Activated CD4-positive, alpha-beta T cell treated with anti-CD3 and anti-CD28 coated beads for 48 hours (primary cell): ENCODE measurements around the gene MNX1.

ENCODE experiments used
- DNase-seq: peaks from one replicate; pipeline ENCODE4 v3.0.0-alpha.2; 2020

MNX1 gene

GRCh38 chr7:157001920-157002818, 8.3 kb downstream of the MNX1 start:
- DNase-seq, result no peak

DNA sequence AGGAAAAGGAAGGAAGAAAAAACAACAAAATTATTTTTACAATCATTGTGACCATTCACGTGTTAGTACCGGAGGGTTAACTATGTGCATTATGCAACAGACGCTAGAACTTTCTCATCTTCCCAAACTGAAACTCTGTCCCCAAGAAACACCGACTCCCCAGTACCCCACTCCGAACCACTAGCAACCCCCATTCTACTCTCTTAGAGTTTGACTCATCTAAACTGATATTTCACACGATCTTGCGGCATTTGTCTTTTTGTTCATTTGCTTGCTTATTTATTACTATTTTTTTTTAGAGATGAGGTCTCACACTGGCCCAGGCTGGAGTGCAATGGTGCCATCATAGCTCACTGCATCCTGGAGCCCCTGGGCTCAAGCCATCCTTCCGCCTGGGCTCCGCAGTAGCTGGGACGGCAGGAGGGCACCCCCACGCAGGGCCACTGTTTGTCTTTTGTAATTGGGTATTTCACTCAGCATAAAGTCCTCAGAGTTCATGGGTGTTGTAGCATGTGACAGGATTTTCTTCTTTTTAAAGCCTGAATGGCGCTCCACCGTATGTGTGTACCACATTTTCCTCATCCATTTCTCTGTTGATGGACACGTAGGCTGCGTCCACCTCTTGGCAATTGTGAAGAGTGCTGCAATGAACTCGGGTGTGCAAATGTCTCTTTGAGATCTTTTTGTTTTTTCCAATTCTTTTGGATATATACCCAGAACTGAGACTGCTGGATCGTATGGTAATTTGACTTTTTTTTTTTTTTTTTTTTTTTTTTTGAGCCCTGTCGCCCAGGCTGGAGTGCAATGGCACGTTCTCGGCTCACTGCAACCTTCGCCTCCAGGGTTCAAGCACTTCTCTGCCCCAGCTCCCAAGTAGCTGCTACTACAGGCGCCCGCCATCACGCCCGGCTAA, 9.5 kb downstream of the MNX1 start:
- no peak for DNase-seq

- DNase-seq, result no peak
Observed at GRCh38 chr7:156999958-157000726, 10.3 kb downstream of the MNX1 start.

GRCh38 chr7:156998988-156999957, 11.2 kb downstream of the MNX1 start:
- no peak for DNase-seq

DNA sequence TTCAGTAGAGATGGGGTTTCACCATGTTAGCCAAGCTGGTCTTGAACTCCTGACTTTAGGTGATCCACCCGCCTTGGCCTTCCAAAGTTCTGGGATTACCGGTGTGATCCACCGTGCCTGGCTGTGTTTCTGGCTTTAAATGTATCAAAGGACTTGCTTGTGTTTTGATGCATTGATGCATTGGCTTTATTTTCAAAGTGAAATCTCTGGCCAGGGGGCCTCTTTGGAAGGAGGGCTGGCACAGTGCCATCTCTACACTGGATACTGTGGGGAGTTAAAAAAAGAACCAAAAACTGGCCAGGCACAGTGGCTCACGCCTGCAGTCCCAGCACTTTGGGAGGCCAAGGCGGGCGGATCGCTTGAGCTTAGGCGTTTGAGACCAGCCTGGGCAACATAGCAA, 16.0 kb downstream of the MNX1 start:
- DNase-seq, result no peak

- DNase-seq, result no peak
Observed at GRCh38 chr7:156993925-156994235, 16.6 kb downstream of the MNX1 start.

DNA sequence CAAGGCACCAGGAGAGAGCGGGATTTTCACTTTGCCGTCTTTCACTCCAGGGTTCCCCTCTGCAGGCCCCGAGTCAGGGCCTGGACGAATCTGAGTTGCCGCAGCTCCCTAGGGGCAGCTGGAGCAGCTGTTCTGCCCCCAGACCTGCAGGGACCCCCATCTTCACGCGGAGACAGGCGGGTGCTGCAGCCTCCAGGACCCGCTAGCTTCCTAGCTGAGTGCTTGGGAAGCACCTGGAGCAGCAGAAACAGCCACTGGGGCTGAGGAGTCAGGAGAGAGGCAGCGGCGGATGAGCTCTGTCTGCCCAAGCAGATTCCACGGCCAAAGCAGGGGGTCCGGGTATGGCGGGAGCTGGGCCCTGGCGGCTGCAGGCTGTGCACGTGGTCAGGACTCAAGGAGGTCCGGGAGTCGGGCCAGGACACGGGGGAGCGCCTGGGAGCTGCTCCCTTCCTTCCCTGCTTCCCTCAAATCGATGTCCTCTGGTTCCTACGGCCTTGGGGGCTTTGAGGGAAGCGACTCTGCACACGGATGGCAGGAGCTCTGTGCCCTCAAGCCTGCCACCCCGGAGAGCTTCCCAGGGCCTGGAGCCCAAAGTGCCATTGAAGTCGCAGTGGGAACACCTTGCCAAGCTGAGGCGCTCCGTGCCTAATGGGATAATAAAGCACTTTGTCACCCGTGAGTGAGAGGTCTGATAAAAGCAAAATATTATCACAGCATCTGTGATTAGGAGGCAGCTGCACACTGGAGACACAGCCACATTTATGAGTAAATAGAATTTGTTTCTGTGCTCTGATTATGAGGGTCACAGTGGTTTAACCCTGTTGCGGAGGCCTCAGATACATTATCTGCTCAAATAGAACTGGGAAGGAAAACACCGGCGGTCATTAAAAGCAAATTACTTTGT, 17.2 kb downstream of the MNX1 start:
- DNase-seq, result no peak

DNA sequence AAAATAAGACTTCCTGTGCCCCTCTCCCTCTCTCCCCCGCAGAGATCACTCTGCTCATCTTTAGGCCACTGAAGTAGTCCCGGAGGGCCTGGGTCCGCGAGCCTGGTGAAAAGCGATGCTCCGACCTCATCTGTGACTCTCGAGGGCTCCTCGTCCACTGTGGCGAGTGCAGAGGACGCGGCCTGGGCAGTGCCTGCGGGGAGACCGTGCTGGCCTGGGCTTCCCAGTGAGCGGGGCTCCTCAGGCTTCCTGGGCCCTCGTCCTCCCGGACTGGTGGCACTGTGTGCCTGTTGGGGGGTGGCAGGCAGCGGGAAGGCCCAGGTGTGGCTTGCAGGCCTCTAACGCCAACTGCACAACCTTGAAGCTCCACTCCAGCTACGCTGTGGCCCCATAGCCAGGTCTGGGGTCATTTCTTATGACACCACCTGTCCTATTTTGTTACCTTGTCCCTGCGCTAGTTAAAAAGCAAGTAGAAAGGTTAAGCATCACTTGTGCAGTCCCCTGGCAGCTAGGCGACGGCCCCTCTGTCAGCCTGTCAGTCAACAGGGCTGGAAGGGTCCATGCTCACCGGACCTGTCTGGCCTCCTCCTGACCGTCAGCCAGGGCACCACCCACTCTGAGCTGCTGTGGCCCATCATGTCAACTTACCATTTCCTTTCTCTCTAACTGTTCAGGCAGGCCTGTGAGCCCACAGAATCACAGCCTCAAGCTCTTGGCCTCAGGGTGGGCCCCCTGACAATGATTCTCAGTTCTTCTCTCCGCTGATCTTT, 20.5 kb downstream of the MNX1 start:
- no peak for DNase-seq

- no peak for DNase-seq
Observed at GRCh38 chr7:156988343-156989185, 21.9 kb downstream of the MNX1 start.

GRCh38 chr7:156986378-156986777, 24.1 kb downstream of the MNX1 start:
- no peak for DNase-seq

DNA sequence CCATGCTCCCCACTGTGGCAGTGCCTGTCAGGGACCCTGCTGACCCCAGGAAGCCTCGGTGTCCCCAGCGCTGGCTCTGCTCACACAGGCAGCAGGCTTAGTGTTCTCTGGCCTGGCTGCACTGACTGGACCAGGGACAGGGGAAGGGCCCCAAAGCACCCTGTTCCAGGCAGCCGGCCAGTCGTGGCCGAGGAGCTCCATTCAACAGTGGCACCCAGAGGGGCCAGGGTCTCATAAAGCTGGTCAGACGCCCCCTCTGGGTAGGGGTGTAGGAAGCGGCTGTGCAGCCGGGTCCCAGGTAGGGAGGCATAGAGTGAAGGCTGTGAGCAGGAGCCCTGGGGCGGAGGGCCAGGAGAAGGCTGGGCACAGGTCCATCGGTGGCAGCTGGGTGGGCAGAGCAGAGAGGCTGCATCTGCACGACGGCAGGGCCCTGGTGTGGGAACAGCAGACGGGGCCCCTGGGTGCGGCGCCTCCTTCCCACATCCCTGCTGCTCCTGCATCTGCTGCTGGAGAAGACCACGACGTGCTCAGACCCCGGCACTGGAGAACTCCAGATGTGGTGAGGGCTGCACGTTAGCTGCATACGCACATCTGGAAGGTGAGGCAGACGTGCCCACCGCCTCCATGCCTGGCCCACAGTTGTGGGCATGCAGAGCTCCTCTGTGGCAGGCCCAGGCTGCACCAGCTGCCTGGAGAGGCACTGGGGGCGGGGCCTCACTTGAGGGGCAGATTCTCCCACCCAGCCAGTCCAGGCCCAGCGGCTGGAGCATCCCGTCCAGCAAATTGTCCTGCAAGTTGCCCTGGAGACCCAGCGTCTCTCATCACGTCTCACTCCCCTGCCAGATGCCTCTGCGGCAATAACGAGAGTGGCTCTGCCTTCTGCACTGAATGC, 25.1 kb downstream of the MNX1 start:
- no peak for DNase-seq

GRCh38 chr7:156984174-156984891, 26.1 kb downstream of the MNX1 start:
- no peak for DNase-seq

DNA sequence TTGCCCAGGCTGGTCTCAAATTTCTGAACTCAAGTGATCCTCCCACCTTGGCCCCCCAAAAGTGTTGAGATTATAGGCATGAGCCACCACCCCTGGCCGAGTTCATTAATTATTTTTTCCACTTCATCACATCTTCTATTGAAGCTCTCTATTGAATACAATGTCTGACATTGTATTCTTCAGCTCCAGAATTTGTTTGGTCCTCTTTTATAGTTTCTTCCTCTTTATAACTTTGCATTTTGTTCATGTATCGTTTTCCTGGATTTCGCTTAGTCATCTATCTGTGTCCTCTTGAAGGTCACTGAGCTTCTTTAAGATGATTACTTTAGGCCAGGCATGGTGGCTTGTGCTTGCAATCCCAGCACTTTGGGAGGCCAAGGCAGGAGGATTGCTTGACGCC, 30.8 kb downstream of the MNX1 start:
- no peak for DNase-seq

- DNase-seq, result no peak
Observed at GRCh38 chr7:156979007-156979606, 31.4 kb downstream of the MNX1 start.

DNA sequence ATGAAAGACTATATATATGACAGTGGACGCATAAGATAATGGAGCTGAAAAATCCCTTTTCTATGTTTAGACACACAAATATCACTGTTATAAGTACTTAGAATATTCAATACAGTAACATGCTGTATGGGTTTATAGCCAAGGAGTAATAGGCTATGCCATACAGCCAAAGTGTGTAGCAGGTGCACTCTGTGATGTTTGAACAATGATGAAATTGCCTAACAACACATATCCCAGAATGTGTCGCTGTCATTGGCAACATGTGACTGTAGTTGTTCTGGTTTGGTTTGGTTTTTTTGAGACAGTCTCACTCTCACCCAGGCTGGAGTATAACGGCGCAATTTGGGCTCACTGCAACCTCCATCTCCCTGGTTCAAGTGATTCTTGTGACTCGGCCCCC, 34.8 kb downstream of the MNX1 start:
- DNase-seq, result no peak

- DNase-seq, result no peak
Observed at GRCh38 chr7:156969972-156970420, 40.5 kb downstream of the MNX1 start.

GRCh38 chr7:156968183-156968582, 42.3 kb downstream of the MNX1 start:
- no peak for DNase-seq
